LNCAP (cell line): ENCODE results near the gene ZCWPW1.

Experiments used
- TF ChIP-seq, protein P1 (sequence below): fragments of 450-650 bp; IDR thresholded peaks from 2 replicates; pipeline ENCODE4 v1.5.1; 2017; ENCODE audit warnings: mild to moderate bottlenecking

ZCWPW1 gene

DNA sequence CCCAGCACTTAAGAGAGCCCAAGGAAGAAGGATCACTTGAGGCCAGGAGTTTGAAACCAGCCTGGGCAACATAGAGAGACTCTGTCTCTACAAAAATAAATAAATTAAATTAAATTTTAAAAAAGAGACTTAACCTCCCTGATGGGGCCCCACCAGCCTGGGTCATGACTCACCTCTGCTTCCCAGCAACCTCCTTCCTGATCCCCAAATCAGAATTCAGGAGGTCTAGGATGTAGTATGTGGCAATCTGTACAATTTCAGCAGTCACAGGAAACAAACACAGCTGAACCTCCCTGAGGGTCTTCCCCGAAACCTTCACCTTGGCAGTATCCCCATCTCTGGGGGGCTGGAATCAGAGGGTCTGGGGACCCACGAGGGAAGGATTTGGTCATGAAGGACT, 17.5 kb upstream of the ZCWPW1 start:
- TF ChIP-seq, protein P1, sequence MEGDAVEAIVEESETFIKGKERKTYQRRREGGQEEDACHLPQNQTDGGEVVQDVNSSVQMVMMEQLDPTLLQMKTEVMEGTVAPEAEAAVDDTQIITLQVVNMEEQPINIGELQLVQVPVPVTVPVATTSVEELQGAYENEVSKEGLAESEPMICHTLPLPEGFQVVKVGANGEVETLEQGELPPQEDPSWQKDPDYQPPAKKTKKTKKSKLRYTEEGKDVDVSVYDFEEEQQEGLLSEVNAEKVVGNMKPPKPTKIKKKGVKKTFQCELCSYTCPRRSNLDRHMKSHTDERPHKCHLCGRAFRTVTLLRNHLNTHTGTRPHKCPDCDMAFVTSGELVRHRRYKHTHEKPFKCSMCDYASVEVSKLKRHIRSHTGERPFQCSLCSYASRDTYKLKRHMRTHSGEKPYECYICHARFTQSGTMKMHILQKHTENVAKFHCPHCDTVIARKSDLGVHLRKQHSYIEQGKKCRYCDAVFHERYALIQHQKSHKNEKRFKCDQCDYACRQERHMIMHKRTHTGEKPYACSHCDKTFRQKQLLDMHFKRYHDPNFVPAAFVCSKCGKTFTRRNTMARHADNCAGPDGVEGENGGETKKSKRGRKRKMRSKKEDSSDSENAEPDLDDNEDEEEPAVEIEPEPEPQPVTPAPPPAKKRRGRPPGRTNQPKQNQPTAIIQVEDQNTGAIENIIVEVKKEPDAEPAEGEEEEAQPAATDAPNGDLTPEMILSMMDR, result no peak

DNA sequence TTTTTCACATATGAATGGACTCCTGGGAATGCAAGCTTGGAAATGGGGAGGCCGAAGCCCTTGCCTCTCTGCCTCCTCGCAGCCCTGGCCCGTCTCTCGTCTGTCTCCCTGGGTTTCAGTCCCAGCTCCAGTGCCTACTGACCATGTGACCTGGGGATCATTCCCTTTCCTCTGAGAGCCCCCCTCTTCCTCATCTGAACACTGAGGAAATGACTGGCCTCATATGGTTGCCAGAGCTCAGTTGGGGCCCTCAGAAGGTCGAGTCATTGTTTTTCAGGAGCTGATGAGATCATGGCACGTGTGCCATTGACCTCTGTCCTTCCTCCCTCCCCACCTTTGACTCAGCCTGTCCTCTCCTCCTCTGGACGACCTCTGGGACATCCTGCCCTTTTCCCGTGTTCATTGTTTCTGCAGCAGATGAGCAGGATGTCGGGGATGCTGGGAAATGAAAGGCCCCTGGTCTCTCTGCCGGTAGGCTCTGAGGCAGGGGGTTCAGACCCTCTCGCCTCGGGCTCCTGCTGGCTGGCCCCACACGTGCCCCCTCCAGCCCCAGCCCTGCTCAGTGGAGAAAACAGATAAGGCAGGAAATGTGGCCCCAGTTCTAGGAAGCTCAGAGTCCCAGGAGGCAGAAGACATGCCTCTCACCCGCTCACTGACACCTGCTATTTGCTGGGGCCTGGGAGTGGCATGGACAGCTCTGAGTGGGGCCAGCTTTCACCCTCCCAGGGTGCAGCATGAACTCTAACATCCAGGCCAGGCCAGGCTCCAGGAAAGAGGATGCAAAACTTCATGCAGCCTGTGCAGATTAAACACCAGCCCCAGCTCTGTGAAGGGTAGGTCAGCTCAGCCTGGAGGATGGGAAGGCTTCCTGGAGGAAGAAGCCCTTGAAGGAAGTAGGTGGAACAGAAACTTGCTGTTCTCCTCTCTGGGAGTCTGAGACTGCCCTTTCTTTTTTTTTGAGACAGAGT, 16.1 kb upstream of the ZCWPW1 start:
- TF ChIP-seq, protein P1, result no peak

DNA sequence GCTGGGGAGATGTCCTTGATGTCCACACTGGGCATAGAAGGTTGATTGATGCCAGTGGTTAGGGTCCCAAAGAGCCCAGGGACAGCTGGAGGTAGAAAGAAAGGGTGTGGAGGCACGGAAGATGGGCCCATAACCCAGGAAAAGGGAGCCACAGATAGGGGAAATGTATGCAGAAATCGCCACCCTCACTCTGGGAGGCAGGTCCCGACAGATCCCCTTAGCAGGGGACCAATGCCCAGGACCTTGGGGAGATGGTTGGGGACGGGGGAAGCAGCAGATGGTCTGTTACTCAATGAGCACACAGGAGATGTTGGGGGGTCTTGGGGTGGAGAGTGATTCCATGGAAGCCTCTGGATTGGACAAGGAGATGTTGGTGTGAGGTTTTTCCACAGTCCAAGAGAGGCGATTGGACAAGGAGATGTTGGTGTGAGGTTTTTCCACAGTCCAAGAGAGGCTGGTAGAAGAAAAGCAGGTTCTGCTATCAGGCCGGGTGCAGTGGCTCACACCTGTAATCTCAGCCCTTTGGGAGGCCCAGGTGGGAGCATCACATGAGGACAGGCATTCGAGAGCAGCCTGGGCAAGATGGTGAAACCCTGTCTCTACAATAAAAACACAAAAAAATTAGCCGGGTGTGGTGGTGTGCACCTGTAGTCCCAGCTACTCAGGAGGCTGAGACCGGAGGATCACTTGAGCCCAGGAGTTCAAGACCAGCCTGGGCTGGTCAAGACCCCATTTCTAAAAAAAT, 14.8 kb upstream of the ZCWPW1 start:
- TF ChIP-seq, protein P1, result no peak

DNA sequence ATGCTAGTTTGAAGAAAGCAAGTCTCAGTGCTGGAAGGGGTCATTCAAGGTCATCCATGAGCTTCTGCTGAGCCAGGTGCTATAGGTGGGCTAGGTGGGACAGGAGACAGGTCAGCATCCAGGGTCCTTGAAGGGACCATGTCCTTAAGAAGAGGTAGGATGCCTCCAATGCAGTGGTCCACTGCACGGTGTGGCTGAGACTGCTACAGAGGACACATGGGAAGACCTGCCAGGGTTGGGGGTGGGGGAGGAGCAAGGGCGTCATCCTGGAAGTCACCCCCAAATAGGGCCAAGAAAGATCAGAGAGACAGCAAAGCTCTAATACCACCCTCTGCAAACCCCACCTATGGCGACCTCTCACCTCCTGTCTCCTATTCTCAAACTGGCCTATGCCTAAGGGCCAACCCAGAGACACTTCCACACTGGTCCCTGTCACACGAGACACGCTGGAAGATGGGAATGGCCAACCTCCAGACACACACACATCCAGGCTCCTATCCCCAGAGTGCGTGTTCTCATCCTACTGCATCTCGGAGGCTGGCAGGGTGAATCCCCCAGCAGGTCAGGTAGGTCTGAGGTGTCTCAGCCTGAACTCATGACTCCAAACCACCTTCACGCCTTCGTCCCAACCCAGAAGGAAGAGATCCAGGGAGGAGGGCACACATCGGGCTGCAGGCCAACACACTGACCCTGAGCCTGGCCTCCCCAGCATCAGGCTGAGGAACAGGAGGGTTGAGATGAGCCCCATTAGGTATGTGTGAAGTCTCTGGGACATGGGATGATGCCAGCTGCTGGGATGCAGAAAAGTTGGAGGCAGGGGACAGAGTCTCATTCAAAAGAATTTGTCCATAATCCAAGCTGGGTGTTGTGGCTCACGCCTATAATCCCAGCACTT, 13.4 kb upstream of the ZCWPW1 start:
- TF ChIP-seq, protein P1, result no peak

DNA sequence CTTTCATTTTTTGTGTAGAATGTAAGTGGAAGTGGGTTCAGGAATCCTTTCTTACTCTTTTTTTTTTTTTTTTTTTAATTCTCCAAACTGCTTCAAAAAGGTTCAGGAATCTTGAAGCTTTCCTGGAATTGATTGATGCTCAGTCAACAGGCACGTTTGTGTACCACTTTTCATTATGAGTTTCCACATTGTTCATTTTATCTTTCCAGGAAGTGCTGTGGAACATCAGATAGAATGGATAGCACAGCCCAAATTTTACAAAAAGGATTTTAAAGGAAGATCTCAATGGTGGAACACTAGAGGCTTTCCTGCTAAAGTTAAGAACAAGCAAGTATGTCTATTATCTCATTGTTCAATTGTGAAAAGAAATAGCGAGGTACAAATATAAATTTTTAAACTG, 9.7 kb upstream of the ZCWPW1 start:
- TF ChIP-seq, protein P1, result no peak

DNA sequence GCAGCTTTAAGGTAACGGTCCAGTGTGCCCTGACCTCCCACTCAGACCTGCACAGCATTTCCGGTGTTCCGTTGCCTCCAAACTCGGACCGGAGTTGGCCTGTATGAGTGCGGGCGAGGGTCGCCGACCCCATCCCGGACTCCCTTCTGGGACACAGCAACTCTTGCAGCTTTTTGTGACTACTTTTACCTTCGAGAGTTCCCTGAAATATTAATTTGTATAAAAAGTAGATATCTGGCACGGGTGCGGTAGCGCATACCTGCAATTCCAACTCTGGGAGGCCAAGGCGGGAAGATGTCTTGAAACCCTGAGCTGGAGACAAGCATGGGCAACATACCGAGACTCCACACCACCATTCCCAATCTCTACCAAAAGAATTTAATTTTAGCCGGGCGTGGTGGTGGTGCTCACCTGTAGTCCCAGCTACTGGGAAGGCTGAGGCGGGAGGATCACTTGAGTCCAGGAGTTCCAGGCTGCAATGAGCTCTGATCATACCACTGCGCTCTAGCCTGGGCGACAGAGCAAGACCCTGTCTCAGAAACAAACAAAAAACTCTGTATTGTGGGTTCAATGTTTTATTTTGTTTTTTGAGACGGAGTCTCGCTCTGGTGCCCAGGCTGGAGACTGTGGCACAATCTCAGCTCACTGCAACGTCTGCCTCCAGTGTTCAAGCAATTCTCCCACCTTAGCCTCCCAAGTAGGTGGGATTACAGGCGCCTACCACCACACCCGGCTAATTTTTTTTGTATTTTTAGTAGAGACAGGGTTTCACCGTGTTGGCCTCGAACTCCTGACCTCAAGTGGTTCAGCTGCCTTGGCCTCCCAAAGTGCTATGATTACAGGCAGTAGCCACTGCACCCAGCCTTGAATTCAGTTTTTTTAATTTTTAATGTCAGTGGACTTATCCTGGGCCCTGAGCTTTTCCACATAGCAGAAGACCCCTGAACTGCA, 8.9 kb upstream of the ZCWPW1 start:
- TF ChIP-seq, protein P1, result no peak
